GM19468 (cell line): ENCODE results near the gene ITFG1.
"Not testable (repeated sequence)": the region's sequence is repeated elsewhere in the genome, so short reads cannot be mapped to it uniquely, and the experiment has no call there.

ENCODE experiments used
- ATAC-seq: cut with Tn5 transposase; IDR thresholded peaks from one replicate; pipeline ENCODE4 v1.9.1; 2021; ENCODE audit warnings: mild to moderate bottlenecking, moderate library complexity, moderate number of reproducible peaks; ENCODE audit not compliant: unreplicated experiment; ENCODE audit errors: extremely low read depth

The ITFG1 gene

DNA sequence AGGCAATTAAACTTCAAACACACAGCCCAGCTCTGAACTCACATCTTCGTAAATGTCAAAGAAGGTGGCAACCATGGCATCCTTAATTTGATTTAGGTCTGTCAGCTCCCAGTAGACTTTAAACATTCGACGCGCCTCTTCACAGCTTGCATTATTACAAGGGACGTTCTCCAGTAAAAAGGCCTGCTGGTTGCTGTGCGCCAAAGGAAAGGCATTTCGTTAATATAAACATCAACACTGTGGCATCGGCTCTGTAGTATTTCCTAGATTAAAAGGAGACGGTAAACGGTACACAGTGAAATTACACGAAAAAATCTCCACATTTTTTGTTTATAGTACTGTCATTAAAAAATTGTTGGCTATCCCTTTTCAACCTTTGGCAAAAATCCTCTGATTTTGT lies 200.4 kb downstream of the ITFG1 start:
- ATAC-seq = no peak

DNA sequence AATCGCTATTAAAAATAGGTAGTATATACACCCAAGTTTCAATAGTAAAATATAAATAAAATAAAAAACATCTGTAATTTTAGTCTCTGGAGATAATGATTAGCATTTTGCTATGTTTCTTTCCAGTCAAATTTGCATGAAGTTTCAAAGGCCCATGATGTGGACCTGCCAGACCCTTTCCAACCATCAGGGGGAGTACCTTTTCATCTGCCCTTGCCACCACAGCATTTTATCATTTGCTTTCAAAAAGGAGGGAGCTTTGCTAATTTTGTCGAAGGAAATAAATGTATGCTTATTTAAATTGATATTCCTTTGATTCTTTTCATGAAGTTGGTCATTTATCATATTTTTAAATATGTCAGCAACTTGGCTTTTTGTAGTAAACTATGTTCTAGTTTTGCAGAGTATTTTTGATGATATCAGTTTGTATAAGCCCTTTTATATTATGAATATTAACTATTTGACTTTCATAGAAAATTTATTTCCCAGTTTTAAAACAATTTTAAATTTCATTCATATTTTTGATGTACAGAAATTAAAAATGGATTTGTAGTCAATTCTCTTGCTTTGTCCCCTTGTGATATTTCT lies 201.9 kb downstream of the ITFG1 start:
- ATAC-seq = peak; percentile 49

- no peak for ATAC-seq
These were observed 206.1 kb downstream of the ITFG1 start for GRCh38 chr16:47254756-47255155.

- no peak for ATAC-seq
These were observed 209.9 kb downstream of the ITFG1 start for GRCh38 chr16:47250983-47251382.

DNA sequence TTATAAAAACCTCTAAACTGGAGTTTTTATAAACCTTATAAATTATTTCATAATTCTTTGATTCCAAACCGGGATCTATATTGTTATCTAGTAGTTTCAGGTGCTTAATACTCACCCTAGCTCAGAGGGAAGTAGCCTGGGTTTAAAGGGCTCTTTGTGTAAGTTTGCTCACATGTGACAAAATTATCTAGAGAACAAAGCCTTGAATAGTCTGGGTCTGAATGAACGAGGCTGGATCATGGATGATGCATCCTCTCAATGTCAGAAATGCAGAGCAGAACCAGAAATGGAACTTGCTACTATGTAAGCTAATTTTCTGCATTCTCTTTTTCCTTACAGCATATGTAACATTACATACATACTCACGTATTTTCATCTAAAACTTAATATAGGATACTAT lies 213.2 kb downstream of the ITFG1 start:
- ATAC-seq = no peak

- no peak for ATAC-seq
These were observed 216.7 kb downstream of the ITFG1 start for GRCh38 chr16:47244206-47244605.

- ATAC-seq = no peak
These were observed 219.8 kb downstream of the ITFG1 start for GRCh38 chr16:47241061-47241460.

DNA sequence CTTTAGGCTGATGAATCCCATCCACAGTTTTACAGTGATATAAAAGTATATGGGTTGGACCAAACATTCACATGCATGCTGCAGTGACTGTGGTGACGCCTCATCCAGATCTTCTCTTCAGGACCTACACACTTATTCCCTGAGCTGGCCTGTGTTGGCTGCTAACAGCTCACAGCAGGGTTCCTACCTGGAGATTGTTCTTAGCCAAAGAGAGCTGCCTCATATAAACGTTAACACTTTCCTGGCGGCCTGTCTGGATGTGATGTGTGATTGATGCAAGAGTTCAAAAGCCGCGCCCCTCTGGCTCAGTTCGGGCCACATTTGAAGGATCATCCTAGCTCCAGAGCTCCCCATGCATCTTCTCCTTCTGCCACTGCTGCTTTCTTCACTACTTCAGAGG lies 224.1 kb downstream of the ITFG1 start:
- ATAC-seq = no peak

DNA sequence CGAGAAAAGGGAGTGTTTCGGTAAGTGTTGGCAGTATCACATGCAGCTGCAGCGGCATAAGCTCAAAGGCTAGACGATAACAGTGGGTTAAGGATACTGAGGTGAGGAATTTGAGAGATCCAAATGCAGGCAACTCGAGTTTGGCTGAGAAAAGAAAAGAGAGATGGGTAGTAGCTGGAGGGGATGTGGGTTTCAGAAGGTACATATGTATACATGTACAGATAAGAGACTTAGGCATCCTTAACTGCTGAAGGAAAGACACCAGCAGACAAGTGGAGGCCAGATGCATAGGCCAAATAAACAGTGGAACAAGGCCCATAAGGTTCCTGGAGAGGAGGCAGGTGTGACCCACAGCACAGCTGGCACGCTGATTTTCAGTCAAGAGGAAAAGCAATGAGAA lies 230.6 kb downstream of the ITFG1 start:
- no peak for ATAC-seq

- no peak for ATAC-seq
These were observed 231.5 kb downstream of the ITFG1 start for GRCh38 chr16:47229053-47230050.

GRCh38 chr16:47228241-47228640 lies 232.6 kb downstream of the ITFG1 start:
- no peak for ATAC-seq

DNA sequence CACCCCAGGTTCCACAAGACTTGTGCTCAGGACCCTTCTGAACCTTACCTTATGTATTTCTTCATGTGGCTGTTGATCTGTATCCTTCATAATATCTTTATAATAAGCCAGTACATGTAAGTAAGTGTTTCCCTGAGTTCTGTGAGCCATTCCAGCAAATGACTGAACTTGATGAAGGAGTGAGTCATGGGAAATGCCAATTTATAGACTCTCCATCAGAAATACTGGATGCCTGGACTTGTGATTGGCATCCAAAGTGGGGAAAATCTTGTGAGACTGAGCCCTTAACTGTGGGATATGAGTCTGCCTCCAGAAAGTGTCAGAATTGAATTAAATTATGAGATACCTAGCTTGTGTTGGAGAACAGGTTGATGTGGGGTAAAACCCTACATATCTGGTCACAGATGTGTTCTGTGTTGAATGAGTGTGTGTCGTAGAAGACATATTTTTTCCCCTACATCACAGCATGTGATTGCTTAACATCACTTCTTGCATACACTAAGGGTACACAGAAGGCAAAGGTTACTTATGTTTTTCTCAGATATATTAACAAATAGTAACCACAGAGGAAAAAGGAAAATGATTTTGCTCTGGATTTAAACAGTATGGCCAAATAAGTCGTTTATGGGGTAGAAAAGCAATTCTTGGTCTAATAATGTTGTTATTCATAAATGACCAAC lies 247.0 kb downstream of the ITFG1 start:
- no peak for ATAC-seq

GRCh38 chr16:47211218-47211617 lies 249.6 kb downstream of the ITFG1 start:
- no peak for ATAC-seq

DNA sequence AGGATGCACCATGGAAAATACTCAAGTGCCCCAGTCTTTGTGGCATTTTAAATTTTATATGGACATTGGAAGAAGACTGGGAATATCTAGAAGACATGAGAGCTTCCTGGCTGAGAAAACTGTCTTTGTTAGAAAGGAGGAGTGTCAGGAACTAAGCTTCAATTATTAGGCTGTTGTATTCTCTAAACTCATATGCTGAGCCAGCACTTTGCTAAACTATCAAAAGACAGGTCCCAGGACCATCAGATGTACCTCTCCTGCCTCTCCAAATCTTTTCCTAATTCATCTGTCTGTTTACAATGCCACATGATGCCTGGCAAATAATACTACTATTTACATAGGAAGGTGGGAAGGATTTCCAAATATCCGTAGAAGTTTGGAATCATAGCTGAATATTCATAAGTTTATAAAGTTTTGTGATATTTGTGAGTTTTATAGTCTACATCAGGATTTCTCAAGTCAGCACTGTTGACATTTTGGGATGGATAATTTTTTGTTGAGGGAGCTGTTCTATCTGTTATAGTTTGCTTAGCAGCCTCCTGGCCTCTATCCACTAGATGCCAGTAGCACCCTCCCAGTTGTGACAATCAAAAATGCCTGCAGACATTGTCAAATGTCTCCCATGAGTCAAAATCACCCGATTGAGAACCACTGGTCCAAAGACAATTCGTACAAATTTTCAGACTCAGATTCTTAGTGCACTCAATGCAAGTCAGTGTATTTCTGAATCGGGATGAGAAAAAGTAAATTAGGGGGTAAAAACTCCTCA lies 255.9 kb downstream of the ITFG1 start:
- ATAC-seq = no peak

DNA sequence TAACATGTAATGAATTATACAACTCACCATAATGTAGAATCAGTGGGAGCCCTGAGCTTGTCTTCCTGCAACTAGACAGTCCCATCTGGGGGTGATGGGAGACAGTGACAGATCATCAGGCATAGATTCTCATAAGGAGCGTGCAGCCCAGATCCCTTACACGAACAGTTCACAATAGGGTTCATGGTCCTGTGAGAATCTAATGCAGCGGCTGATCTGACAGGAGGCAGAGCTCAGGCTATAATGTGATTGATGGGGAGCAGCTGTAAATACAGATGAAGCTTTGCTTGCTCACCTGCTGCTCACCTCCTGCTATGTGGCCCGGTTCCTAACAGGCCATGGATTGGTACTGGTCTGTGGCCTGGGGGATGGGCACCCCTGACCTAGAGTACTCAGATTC lies 257.4 kb downstream of the ITFG1 start:
- not testable (repeated sequence) for ATAC-seq

GRCh38 chr16:47198180-47198575 lies 262.7 kb downstream of the ITFG1 start:
- no peak for ATAC-seq

GRCh38 chr16:47197536-47198179 lies 263.2 kb downstream of the ITFG1 start:
- ATAC-seq = no peak

- ATAC-seq = no peak
These were observed 264.4 kb downstream of the ITFG1 start for GRCh38 chr16:47196457-47196856.

DNA sequence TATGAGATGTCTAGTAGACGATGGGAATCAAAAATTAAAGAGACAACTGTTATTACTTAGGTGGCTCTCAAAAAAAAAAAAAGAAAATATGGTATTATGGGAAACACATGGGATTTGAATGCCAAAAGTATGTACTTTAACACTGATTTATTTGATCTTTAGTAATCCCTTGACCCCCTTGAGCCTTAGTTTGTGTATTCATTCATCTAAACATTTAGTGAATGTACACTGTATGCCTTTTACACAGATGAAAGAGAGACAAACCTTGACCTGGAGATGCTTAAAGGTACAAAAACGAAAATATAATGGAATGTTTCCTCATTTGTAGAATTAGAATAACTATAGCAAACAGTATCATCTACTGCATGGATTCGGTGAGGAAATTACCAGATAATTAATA lies 278.5 kb downstream of the ITFG1 start:
- ATAC-seq = no peak

GRCh38 chr16:47181066-47181465 lies 279.8 kb downstream of the ITFG1 start:
- ATAC-seq = not testable (repeated sequence)
